Adrenal gland (tissue), 12 donors: Measurements from ENCODE around the gene MORN1. TPM values are rescaled to one million over a fixed set of nuclear protein-coding genes. Genes with fewer than 3 reads are reported as not detected.

Experiments used
- DNase-seq, 7 donors: peaks; one replicate each; pipeline ENCODE4 v3.0.0-alpha.2; 2019 to 2020
- H3K27ac ChIP-seq, 5 donors: fragments of 200-600 bp; sonication (generic) in 4 of 5; 1 replicate in 3 of 5; 2 replicates in 2 of 5; pipeline versions ENCODE4 v1.5.1 to v1.8.0; 2016 to 2020; ENCODE audit warnings: mild to moderate bottlenecking in 1 of 5
- H3K27me3 ChIP-seq: fragments of 200-600 bp; 2 replicates; pipeline ENCODE4 v1.8.0; 2021
- H3K36me3 ChIP-seq, 2 donors: fragments of 200-600 bp; replicated peaks in 1 of 2; 1 replicate in 1 of 2; 2 replicates in 1 of 2; pipeline versions ENCODE4 v1.5.1 to v1.8.0; 2018 to 2022
- H3K4me1 ChIP-seq, 2 donors: fragments of 200-600 bp; replicated peaks in 1 of 2; 1 replicate in 1 of 2; 2 replicates in 1 of 2; pipeline versions ENCODE4 v1.5.1 to v1.8.0; 2018 to 2021
- H3K4me3 ChIP-seq, 4 donors: fragments of 200-600 bp; sonication (generic) in 3 of 4; one replicate each; pipeline ENCODE4 v1.5.1; 2016 to 2018
- H3K9me3 ChIP-seq, 3 donors: fragments of 200-600 bp; sonication (generic) in 1 of 3; replicated peaks in 1 of 3; 1 replicate in 2 of 3; 2 replicates in 1 of 3; pipeline versions ENCODE4 v1.5.1 to v1.8.0; 2016 to 2021
- POLR2A ChIP-seq, 2 donors: fragments of 450-650 bp; IDR thresholded peaks; one replicate each; pipeline ENCODE4 v1.6.1; 2017; ENCODE audit warnings: antibody characterized with exemption in 2 of 2, mild to moderate bottlenecking in 2 of 2, moderate library complexity in 1 of 2
- WGBS, 4 donors: extraction: QIAGEN DNeasy Blood & Tissue Kit in 2 of 4; methylation state at CpG; one replicate each; pipeline versions ENCODE4 v1.1.5 to v1.1.7; 2013 to 2017; 5-methylcytosine and 5-hydroxymethylcytosine counted together
- intact Hi-C, 2 donors: fragments of 100-400 bp; cut with DNase I; formaldehyde crosslinking; loops; one replicate each; pipeline versions ENCODE4 v1.14.1 to v1.15.0; 2022 to 2023
- polyA plus RNA-seq, 3 donors: library from polyadenylated mRNA; stranded (reverse); fragments of 200-250 nt in 2 of 3; fragments of 350-450 nt in 1 of 3; fragmentation: Illumina TruSeq in 1 of 3; extraction: RNeasy Lipid Tissue Mini Kit (QIAGEN cat#74804) in 1 of 3; gene quantifications; one replicate each; pipeline ENCODE4 v1.2.3, GENCODE V29; 2013 to 2014
- total RNA-seq, 9 donors: library from RNA; depleted of rRNA in 4 of 9; stranded (reverse); fragments of >200 nt in 4 of 9; fragments of 120-200 nt in 1 of 9; fragmentation: NEBNext Ultra II Directional in 1 of 9; extraction: Animal tissue kit (Norgen Biotek cat#: 25700) in 1 of 9; gene quantifications; one replicate each; pipeline versions ENCODE4 v1.1.0 to v1.2.4, GENCODE V29; 2013 to 2023
- TF ChIP-seq, protein P1 (sequence below), 6 experiments: fragments of 450-650 bp in 4 of 6; fragments of 200-600 bp in 2 of 6; sonication (generic) in 1 of 6; IDR thresholded peaks; 1 replicate in 5 of 6; 2 replicates in 1 of 6; pipeline versions ENCODE4 v1.5.1 to v1.8.0; 2016 to 2021; ENCODE audit warnings: antibody characterized with exemption in 6 of 6, mild to moderate bottlenecking in 2 of 6, moderate library complexity in 1 of 6
- donor health status: healthy with polysubstance abuse.
- donor health status: Bipolar disorder and iron deficiency.
- donor health status: DM: yes; HTN: yes; CAD: no.
- donor health status: DM: no; HTN: no; CAD: no.
- donor health status: DM: no; HTN: no; CAD: no.
- donor health status: DM: yes; HTN: yes; CAD: no.

Gene MORN1
- total and polyA plus RNA-seq, 12 donors: 1.8 to 14.1 (median 8.7) TPM

DNA sequence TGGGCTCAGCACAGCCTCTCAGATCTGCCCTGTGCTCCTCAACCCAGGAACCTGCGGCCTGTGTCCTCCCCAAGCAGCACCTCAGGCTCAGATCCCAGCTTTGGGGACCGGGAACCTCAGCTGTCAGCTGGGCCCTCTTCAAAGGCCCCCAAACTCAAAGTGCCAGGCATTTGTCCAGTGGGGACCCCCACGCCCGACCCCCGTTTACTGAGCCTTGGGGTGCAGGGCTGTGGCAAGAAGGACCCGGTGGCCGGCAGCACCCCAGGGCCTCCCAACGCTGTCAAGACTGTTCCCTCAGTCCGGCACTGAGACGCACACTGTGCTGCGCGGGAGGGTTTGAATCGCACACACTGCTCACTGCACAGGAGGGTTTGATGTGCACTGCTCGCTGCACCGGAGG is 35.0 kb downstream of the MORN1 start:
- no peaks in the 10 kb centered on the region for H3K9me3 ChIP-seq
- H3K27ac ChIP-seq: no peak overlapping the region
- H3K4me3 ChIP-seq: no peak overlapping the region
- WGBS, 4 donors: 87 to 92% (median 91%) methylated on average over 10 to 15 of the region's 15 CpGs
- intact Hi-C loops: no loop called here
- H3K36me3 ChIP-seq: no peaks in the 10 kb centered on the region
- TF ChIP-seq, protein P1, sequence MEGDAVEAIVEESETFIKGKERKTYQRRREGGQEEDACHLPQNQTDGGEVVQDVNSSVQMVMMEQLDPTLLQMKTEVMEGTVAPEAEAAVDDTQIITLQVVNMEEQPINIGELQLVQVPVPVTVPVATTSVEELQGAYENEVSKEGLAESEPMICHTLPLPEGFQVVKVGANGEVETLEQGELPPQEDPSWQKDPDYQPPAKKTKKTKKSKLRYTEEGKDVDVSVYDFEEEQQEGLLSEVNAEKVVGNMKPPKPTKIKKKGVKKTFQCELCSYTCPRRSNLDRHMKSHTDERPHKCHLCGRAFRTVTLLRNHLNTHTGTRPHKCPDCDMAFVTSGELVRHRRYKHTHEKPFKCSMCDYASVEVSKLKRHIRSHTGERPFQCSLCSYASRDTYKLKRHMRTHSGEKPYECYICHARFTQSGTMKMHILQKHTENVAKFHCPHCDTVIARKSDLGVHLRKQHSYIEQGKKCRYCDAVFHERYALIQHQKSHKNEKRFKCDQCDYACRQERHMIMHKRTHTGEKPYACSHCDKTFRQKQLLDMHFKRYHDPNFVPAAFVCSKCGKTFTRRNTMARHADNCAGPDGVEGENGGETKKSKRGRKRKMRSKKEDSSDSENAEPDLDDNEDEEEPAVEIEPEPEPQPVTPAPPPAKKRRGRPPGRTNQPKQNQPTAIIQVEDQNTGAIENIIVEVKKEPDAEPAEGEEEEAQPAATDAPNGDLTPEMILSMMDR (IDR thresholded peaks at IDR 0.05): no peak
- no peak for TF ChIP-seq POLR2A (IDR thresholded peaks at IDR 0.05)
- H3K27me3 ChIP-seq: no peaks in the 10 kb centered on the region
- DNase-seq: no peak
- no peaks in the 10 kb centered on the region for H3K4me1 ChIP-seq

DNA sequence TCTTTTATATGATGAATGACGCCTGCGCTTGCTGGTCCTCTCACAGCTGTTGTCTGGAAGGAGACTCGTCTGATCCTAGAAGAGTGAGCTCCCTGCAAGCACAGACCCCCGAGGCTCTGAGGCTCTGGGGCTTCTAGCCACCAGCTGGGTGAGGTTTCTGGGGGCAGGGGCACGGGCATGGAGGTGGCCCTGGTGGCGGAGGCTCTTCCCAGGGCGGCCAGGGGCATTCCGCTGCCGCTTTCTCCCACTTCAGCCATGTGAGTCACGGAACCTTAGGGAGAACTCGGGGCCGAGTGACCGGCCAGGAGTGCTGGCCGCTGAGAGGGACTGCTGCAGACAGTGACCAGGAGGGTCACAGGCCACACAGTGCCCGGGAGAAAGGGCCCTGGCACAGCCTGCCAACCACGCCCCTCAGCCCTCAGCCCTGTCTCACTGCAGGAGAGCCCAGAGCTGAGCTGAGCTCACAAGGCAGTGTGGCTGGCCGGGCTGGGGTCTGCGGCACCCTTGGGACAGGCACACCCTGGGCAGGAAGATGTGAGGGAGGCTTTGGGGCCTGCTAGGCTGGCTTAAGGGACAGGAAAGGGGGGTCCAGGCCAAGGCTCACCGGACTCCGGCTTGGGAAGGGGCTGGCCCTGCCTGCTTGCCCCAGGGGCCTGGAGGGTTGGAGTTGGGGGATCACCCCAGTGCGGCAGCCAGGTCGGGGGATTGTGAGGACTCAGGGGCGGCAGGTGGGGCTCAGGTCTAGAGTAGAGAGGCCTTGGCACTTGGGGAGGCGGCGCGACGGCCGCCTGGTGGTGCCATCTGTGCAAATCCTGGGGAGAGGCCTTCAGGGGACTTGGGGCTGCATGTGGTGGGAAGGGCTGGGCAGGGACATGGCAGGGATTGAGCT is 35.7 kb downstream of the MORN1 start:
- no peak for DNase-seq
- Histone ChIP-seq H3K27me3 (no peaks in the 10 kb centered on the region), H3K4me3 (no peak overlapping the region), H3K4me1 (no peaks in the 10 kb centered on the region), H3K9me3 (no peaks in the 10 kb centered on the region), H3K27ac (no peak overlapping the region), H3K36me3 (no peaks in the 10 kb centered on the region)
- 82 to 89% (median 87%) methylated on average over 7 to 28 of the region's 28 CpGs for WGBS, 4 donors
- intact Hi-C loops: no loop called here
- TF ChIP-seq, protein P1 (IDR thresholded peaks at IDR 0.05): no peak
- TF ChIP-seq POLR2A (IDR thresholded peaks at IDR 0.05): no peak

DNA sequence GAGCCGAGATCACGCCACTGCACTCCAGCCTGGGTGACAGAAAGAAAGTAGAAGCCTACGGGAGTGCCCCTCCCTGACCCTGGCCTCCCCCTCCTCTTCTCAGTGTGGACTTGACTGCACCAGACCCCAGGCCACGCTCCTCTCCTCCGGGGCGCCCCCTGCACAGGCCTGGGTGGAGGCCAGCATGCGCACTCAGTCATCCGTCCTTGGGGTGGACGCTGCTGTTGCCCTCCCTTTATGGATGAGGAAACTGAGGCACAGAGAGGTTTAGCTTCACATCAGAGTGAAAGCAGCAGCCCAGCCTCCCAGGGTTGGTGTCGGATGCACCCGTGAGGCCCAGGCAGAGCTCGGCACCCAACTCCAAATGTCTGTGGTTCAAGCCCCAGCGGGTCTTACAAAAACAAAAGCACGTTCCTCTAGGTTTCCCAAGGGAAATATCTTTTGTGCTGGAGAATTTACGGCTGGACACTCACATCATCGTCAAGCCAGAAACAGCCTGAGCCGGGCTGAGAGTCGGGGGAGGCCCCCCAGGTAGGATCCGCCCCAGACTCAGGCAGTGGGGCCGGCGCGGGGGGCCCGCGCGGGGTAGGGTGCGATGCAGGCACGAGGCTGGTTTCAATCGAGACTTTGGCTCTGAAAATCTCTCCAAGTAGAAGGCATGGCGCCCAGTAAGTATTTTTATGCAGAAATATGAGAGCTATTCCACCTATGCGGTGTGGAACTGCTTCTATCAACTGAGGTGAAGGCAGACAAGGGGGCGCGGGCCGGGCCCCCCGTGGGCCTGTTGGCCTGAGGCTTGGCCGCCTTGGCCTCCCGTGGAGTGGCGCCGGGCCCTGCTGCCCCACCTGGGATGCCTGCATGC is 36.6 kb downstream of the MORN1 start:
- TF ChIP-seq, protein P1 (IDR thresholded peaks at IDR 0.05): no peak
- no peak for TF ChIP-seq POLR2A (IDR thresholded peaks at IDR 0.05)
- Histone ChIP-seq H3K27me3 (no peaks in the 10 kb centered on the region), H3K27ac (no peak overlapping the region), H3K4me1 (no peaks in the 10 kb centered on the region), H3K36me3 (no peaks in the 10 kb centered on the region), H3K9me3 (no peaks in the 10 kb centered on the region), H3K4me3 (no peak overlapping the region)
- DNase-seq: no peak
- 59 to 86% (median 71%) methylated on average over 12 to 38 of the region's 38 CpGs for WGBS, 4 donors
- intact Hi-C loops: no loop called here
